Brain microvascular endothelial cell (primary cell): ENCODE measurements around the gene IL19.

Experiments
- DNase-seq: peaks from one replicate; pipeline ENCODE4 v3.0.0-alpha.2; 2020
- H3K27ac ChIP-seq: fragments of 250-450 bp; sonication (Bioruptor Pico); 2 replicates; pipeline ENCODE4 v1.5.1; 2020; ENCODE audit warnings: mild to moderate bottlenecking, moderate library complexity
- H3K27me3 ChIP-seq: fragments of 250-450 bp; sonication (Bioruptor Pico); replicated peaks from 2 replicates; pipeline ENCODE4 v1.5.1; 2020; ENCODE audit warnings: mild to moderate bottlenecking
- H3K36me3 ChIP-seq: fragments of 250-450 bp; sonication (Bioruptor Pico); replicated peaks from 2 replicates; pipeline ENCODE4 v1.5.1; 2020; ENCODE audit warnings: mild to moderate bottlenecking
- H3K4me3 ChIP-seq: 2 replicates; pipeline ENCODE4 v1.5.1; 2011; ENCODE audit warnings: low read depth, mild to moderate bottlenecking, control low read depth, low read length, moderate library complexity
- in situ Hi-C: cut with HindIII; loops from 2 replicates; pipeline ENCODE4 v1.10.0; 2017; ENCODE audit warnings: low sequenced_read_pairs, low pct_ligation_motif_present
- TF ChIP-seq, protein P1 (sequence below): IDR thresholded peaks from 2 replicates; pipeline ENCODE4 v1.5.1; 2011; ENCODE audit warnings: low read depth, mild to moderate bottlenecking, moderate library complexity, low read length, control low read depth, inconsistent platforms; ENCODE audit errors: missing control alignments

IL19 gene

DNA sequence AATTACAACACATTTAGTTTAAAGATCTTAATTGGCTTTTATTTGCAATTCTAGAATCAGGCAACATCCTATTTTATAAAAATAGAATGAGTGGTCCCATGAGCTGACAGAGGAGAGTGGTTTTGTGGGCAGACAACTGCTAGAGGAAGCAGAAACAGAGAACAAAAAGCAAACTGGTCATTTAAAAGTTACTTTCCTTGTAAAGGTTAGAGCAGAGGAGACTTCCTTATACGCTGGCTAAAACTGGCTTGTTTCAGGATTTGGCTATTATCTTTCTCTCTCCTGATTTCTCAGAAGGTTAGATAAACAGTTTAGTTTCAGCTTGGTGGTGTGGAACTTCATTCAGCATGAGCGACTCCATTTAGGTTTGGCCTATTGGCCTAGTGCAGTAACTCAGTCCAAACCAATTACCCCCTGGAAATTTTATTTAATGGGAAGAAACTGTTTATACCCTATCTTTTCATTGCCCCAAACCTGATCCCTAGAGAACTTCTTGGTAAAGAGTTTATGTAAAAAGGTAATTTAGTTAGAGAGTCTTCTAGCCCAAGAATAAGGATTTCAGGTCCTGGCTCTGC, 62.6 kb downstream of the IL19 start:
- DNase-seq = no peak
- Histone ChIP-seq H3K27me3 (peaks cover 16% of the 10 kb centered on the region), H3K36me3 (no peaks in the 10 kb centered on the region), H3K27ac (no peak overlapping the region), H3K4me3 (no peak overlapping the region)
- TF ChIP-seq, protein P1, sequence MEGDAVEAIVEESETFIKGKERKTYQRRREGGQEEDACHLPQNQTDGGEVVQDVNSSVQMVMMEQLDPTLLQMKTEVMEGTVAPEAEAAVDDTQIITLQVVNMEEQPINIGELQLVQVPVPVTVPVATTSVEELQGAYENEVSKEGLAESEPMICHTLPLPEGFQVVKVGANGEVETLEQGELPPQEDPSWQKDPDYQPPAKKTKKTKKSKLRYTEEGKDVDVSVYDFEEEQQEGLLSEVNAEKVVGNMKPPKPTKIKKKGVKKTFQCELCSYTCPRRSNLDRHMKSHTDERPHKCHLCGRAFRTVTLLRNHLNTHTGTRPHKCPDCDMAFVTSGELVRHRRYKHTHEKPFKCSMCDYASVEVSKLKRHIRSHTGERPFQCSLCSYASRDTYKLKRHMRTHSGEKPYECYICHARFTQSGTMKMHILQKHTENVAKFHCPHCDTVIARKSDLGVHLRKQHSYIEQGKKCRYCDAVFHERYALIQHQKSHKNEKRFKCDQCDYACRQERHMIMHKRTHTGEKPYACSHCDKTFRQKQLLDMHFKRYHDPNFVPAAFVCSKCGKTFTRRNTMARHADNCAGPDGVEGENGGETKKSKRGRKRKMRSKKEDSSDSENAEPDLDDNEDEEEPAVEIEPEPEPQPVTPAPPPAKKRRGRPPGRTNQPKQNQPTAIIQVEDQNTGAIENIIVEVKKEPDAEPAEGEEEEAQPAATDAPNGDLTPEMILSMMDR = no peak
- in situ Hi-C loops = no loop called here

DNA sequence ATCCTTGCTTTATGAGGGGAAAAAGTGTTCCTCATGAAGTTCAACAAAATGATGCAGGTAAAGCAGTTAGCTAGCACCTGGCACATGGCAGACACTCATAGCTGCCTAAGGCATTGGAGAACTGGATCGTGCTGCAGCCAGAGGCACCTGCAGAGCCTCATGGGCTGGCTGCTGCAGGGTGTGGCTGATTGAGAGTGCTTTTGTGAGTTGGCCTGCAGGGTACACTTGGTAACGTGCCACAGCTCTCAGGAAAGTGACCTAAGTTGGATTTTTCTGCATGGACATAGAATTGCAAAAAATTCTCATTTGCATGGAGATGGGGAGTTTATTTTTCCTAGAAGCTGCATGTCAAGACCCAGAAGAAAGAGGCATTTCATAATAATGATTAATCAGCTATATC, 63.2 kb downstream of the IL19 start:
- peaks cover 16% of the 10 kb centered on the region for H3K27me3 ChIP-seq
- no peak for DNase-seq
- H3K27ac ChIP-seq = no peak overlapping the region
- TF ChIP-seq, protein P1 = no peak
- in situ Hi-C loops = no loop called here
- H3K4me3 ChIP-seq = no peak overlapping the region
- no peaks in the 10 kb centered on the region for H3K36me3 ChIP-seq

DNA sequence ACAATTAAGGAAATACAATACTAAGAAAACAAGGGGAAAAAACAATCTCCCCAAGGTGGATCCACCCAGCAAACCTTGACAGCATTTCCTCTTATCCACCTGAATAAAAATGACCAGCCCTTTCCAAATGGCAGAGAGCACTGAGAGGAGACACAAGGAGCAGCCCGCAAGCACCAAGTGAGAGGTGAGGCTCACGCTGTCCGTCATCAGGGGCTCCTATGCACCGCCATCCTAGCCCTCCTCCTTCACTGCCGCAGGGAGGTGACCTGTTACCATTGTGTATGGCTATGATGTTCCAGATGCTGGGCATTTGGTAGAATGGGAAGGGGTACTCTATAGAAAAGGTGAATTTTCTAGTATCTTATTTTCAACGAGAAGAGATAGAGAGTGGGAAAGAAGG, 63.6 kb downstream of the IL19 start:
- Histone ChIP-seq H3K4me3 (no peak overlapping the region), H3K27ac (no peak overlapping the region), H3K36me3 (no peaks in the 10 kb centered on the region), H3K27me3 (peaks cover 16% of the 10 kb centered on the region)
- TF ChIP-seq, protein P1 = no peak
- DNase-seq = no peak
- in situ Hi-C loops = no loop called here

DNA sequence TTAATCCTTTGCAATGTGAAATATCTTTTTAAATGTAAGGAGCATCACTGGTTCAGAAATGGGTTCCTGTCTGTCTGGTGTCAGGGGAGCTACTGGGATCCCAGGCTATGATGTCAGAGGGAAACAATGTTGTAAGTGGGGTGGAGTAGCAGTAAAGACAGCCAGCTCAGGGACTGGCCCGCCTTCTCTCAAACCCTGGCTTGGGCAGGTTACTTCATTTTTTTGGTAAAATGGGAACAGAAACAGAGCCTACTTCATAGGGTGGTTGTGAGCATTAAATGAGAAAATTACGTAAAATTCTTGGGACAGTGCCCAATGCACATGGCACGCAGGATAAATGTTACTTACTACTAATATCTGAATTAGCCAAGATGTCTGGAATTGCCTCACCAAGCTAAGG, 64.1 kb downstream of the IL19 start:
- in situ Hi-C loops = no loop called here
- peaks cover 16% of the 10 kb centered on the region for H3K27me3 ChIP-seq
- DNase-seq = no peak
- no peak overlapping the region for H3K27ac ChIP-seq
- TF ChIP-seq, protein P1 = no peak
- H3K36me3 ChIP-seq = no peaks in the 10 kb centered on the region
- no peak overlapping the region for H3K4me3 ChIP-seq

DNA sequence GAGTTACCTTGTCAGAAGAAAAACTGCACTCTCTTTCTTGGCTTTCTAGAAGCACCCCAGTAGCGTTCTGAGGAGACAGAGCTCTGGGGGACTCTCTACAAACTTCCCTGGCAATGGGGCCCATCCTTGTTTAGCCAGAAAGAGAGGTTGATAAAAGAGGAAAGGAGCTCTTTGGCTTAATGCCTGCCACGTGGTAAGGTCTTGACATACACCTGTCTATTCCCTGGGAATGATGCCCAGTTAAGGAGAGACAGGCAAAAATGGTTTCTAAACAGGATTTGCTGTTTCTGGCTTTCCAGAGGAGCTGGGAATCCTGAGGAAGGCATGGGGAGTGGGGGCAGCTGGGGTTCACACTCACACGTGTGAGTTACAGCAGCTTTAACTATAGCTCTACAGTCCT, 64.6 kb downstream of the IL19 start:
- no peak overlapping the region for H3K4me3 ChIP-seq
- H3K36me3 ChIP-seq = no peaks in the 10 kb centered on the region
- TF ChIP-seq, protein P1 = no peak
- no peak overlapping the region for H3K27ac ChIP-seq
- no peak for DNase-seq
- in situ Hi-C loops = no loop called here
- H3K27me3 ChIP-seq = peaks cover 16% of the 10 kb centered on the region

DNA sequence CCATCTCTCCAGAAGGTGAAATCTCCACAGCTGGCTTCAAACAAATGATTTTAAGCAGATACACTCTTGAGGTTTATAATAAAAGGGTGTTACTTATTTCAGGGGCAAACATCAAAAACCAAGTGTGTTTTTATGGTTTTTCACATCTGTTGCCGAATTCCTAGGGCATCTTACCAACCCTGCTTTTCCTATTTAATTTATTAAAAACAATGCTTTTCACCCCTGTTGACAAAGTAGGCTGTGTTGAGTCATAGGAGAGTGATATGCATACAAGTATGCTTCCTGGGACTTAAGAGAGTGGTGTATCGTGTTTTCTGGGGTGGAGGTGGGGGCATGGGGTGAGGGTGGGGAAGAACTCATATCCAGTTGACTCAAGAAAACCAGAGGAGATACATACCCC, 65.5 kb downstream of the IL19 start:
- no peak overlapping the region for H3K27ac ChIP-seq
- no peak overlapping the region for H3K4me3 ChIP-seq
- H3K36me3 ChIP-seq = no peaks in the 10 kb centered on the region
- no peak for DNase-seq
- TF ChIP-seq, protein P1 = no peak
- in situ Hi-C loops = no loop called here
- peaks cover 16% of the 10 kb centered on the region for H3K27me3 ChIP-seq
